Aorta (tissue), 5 donors: ENCODE data around the gene ODAD2. TPM values are rescaled to one million over a fixed set of nuclear protein-coding genes. Genes with fewer than 3 reads are reported as not detected.

Source experiments
- ATAC-seq: fragments of 200-7000 bp; cut with Tn5 transposase; one replicate; pipeline ENCODE4 v1.9.1; 2022; ENCODE audit warnings: moderate library complexity; ENCODE audit not compliant: low FRiP score
- DNase-seq, 2 donors: peaks; one replicate each; pipeline ENCODE4 v3.0.0-alpha.2; 2020
- H3K27ac ChIP-seq, 2 donors: one replicate each; pipeline ENCODE4 v1.5.1; 2013; ENCODE audit warnings: low read length in 2 of 2, mild to moderate bottlenecking in 2 of 2, moderate library complexity in 2 of 2, control low read depth in 1 of 2, inconsistent platforms in 1 of 2, low read depth in 1 of 2
- H3K27me3 ChIP-seq, 2 donors: one replicate each; pipeline ENCODE4 v1.6.1; 2013; ENCODE audit warnings: control low read depth in 1 of 2, low read length in 1 of 2, mild to moderate bottlenecking in 1 of 2, moderate library complexity in 1 of 2; ENCODE audit not compliant: insufficient read depth in 2 of 2, control insufficient read depth in 1 of 2
- H3K36me3 ChIP-seq, 2 donors: one replicate each; pipeline ENCODE4 v1.6.1; 2013; ENCODE audit warnings: control low read depth in 1 of 2, low read length in 1 of 2, mild to moderate bottlenecking in 1 of 2; ENCODE audit not compliant: insufficient read depth in 2 of 2, control insufficient read depth in 1 of 2
- H3K4me1 ChIP-seq, 2 donors: one replicate each; pipeline ENCODE4 v1.6.1; 2013; ENCODE audit warnings: low read length in 2 of 2, control low read depth in 1 of 2, mild to moderate bottlenecking in 1 of 2, moderate library complexity in 1 of 2; ENCODE audit not compliant: insufficient read depth in 2 of 2, control insufficient read depth in 1 of 2
- H3K4me3 ChIP-seq, 2 donors: one replicate each; pipeline ENCODE4 v1.5.1; 2013; ENCODE audit warnings: low read length in 2 of 2, control low read depth in 1 of 2, mild to moderate bottlenecking in 1 of 2
- H3K9me3 ChIP-seq: one replicate; pipeline ENCODE4 v1.6.1; 2013; ENCODE audit warnings: mild to moderate bottlenecking, low read length; ENCODE audit not compliant: control insufficient read depth
- WGBS, 2 donors: extraction: QIAGEN DNeasy Blood & Tissue Kit; methylation state at CpG; one replicate each; pipeline ENCODE4 v1.1.7; 2013; 5-methylcytosine and 5-hydroxymethylcytosine counted together
- intact Hi-C, 2 donors: fragments of 100-400 bp; cut with DNase I; formaldehyde crosslinking; loops; one replicate each; pipeline versions ENCODE4 v1.14.2 to v1.15.0; 2022
- polyA plus RNA-seq, 2 donors: library from polyadenylated mRNA; stranded (reverse); fragments of 200-250 nt; gene quantifications; one replicate each; pipeline ENCODE4 v1.2.3, GENCODE V29; 2013
- total RNA-seq, 2 donors: library from RNA; stranded (reverse); fragmentation: NEBNext Ultra II Directional; extraction: Animal tissue kit (Norgen Biotek cat#: 25700); gene quantifications; one replicate each; pipeline ENCODE4 v1.2.1, GENCODE V29; 2021
- donor health status: healthy with polysubstance abuse.
- donor health status: Bipolar disorder and iron deficiency.
- donor health status: DM: no; HTN: no; CAD: no.
- donor health status: DM: no; HTN: no; CAD: no.
- donor health status: DM: yes; HTN: yes; CAD: no.

Gene ODAD2
- total and polyA plus RNA-seq, 4 donors: 0.64 to 1.3 (median 0.71) TPM; not detected in 1

- intact Hi-C loops: no loop called here
- ATAC-seq (peak; percentile 87), DNase-seq (no peak)
- 22 to 26% methylated on average over 9 of the region's 9 CpGs for WGBS, 2 donors
- Histone ChIP-seq H3K27me3 (no peaks in the 10 kb centered on the region), H3K9me3 (peaks cover 2% of the 10 kb centered on the region), H3K36me3 (no peaks in the 10 kb centered on the region), H3K4me3 (no peak overlapping the region), H3K27ac (peak overlapping the region in 1 of 2 donors; percentile 83), H3K4me1 (peaks cover 0 to 4% of the 10 kb centered on the region in 2 donors)
These were observed 178.9 kb downstream of the ODAD2 start for GRCh38 chr10:27819781-27820531.

- ATAC-seq: no peak
- Histone ChIP-seq H3K4me3 (no peak overlapping the region), H3K9me3 (no peaks in the 10 kb centered on the region), H3K4me1 (peaks cover 0 to 3% of the 10 kb centered on the region in 2 donors), H3K27me3 (no peaks in the 10 kb centered on the region), H3K27ac (no peak overlapping the region), H3K36me3 (no peaks in the 10 kb centered on the region)
- intact Hi-C loops: no loop called here
- no peak for DNase-seq
- WGBS, 2 donors: 86 to 91% methylated on average over 1 of the region's 1 CpG
These were observed 182.6 kb downstream of the ODAD2 start for GRCh38 chr10:27816320-27816719.

- no peak overlapping the region for H3K27ac ChIP-seq
- DNase-seq (no peak), ATAC-seq (no peak)
- 84 to 92% methylated on average over 2 of the region's 2 CpGs for WGBS, 2 donors
- H3K4me1 ChIP-seq: peaks cover 0 to 3% of the 10 kb centered on the region in 2 donors
- H3K4me3 ChIP-seq: no peak overlapping the region
- intact Hi-C loops: no loop called here
- no peaks in the 10 kb centered on the region for H3K27me3 ChIP-seq
- H3K9me3 ChIP-seq: no peaks in the 10 kb centered on the region
- H3K36me3 ChIP-seq: no peaks in the 10 kb centered on the region
These were observed 183.0 kb downstream of the ODAD2 start for GRCh38 chr10:27815846-27816245.

- Histone ChIP-seq H3K27me3 (no peaks in the 10 kb centered on the region), H3K4me3 (no peak overlapping the region), H3K36me3 (no peaks in the 10 kb centered on the region), H3K27ac (no peak overlapping the region), H3K4me1 (peaks cover 0 to 3% of the 10 kb centered on the region in 2 donors), H3K9me3 (no peaks in the 10 kb centered on the region)
- DNase-seq (no peak), ATAC-seq (no peak)
- intact Hi-C loops: no loop called here
- WGBS, 2 donors: 86 to 89% methylated on average over 3 of the region's 3 CpGs
These were observed 183.6 kb downstream of the ODAD2 start for GRCh38 chr10:27815261-27815660.

GRCh38 chr10:27805180-27805579, 193.7 kb downstream of the ODAD2 start:
- Histone ChIP-seq H3K9me3 (peaks cover 1% of the 10 kb centered on the region), H3K27ac (no peak overlapping the region), H3K36me3 (no peaks in the 10 kb centered on the region), H3K4me3 (no peak overlapping the region), H3K4me1 (no peaks in the 10 kb centered on the region), H3K27me3 (no peaks in the 10 kb centered on the region)
- intact Hi-C loops: no loop called here
- WGBS, 2 donors: 27 to 29% methylated on average over 4 of the region's 4 CpGs
- ATAC-seq: peak; percentile 38
- DNase-seq: no peak

- intact Hi-C loops: no loop called here
- Histone ChIP-seq H3K4me3 (no peak overlapping the region), H3K4me1 (no peaks in the 10 kb centered on the region), H3K9me3 (peaks cover 1% of the 10 kb centered on the region), H3K27me3 (no peaks in the 10 kb centered on the region), H3K36me3 (no peaks in the 10 kb centered on the region), H3K27ac (no peak overlapping the region)
- no peak for DNase-seq
- ATAC-seq: no peak
- WGBS, 2 donors: 44 to 58% methylated on average over 7 of the region's 7 CpGs
These were observed 194.7 kb downstream of the ODAD2 start for GRCh38 chr10:27804136-27804535.

- Histone ChIP-seq H3K4me3 (no peak overlapping the region), H3K27me3 (no peaks in the 10 kb centered on the region), H3K36me3 (no peaks in the 10 kb centered on the region), H3K9me3 (peaks cover 1% of the 10 kb centered on the region), H3K4me1 (no peaks in the 10 kb centered on the region), H3K27ac (no peak overlapping the region)
- WGBS, 2 donors: 95 to 98% methylated on average over 3 of the region's 3 CpGs
- intact Hi-C loops: no loop called here
- DNase-seq (no peak), ATAC-seq (no peak)
These were observed 197.6 kb downstream of the ODAD2 start for GRCh38 chr10:27801171-27801785.

- DNase-seq (no peak), ATAC-seq (no peak)
- H3K27me3 ChIP-seq: no peaks in the 10 kb centered on the region
- WGBS, 2 donors: 66 to 67% methylated on average over 3 of the region's 3 CpGs
- peaks cover 1% of the 10 kb centered on the region for H3K9me3 ChIP-seq
- H3K4me1 ChIP-seq: no peaks in the 10 kb centered on the region
- intact Hi-C loops: no loop called here
- no peaks in the 10 kb centered on the region for H3K36me3 ChIP-seq
- H3K4me3 ChIP-seq: no peak overlapping the region
- no peak overlapping the region for H3K27ac ChIP-seq
These were observed 199.8 kb downstream of the ODAD2 start for GRCh38 chr10:27799046-27799445.

- no peaks in the 10 kb centered on the region for H3K36me3 ChIP-seq
- no peak overlapping the region for H3K27ac ChIP-seq
- DNase-seq: no peak
- H3K9me3 ChIP-seq: no peaks in the 10 kb centered on the region
- 44 to 59% methylated on average over 1 of the region's 1 CpG for WGBS, 2 donors
- H3K27me3 ChIP-seq: no peaks in the 10 kb centered on the region
- intact Hi-C loops: no loop called here
- no peak for ATAC-seq
- H3K4me3 ChIP-seq: no peak overlapping the region
- no peaks in the 10 kb centered on the region for H3K4me1 ChIP-seq
These were observed 204.7 kb downstream of the ODAD2 start for GRCh38 chr10:27794157-27794556.
